ENCODE data around the gene CRHR1. TPM values are rescaled to one million over a fixed set of nuclear protein-coding genes. Genes with fewer than 3 reads are reported as not detected.

CRHR1 gene
- total RNA-seq, 4 donors from 2014 or later, result 1.5 to 24.7 (median 7.4) TPM

- Histone ChIP-seq H3K27ac (no peak overlapping the region), H3K27me3 (no peaks in the 10 kb centered on the region), H3K4me1 (no peaks in the 10 kb centered on the region), H3K4me3 (no peak overlapping the region), H3K36me3 (no peaks in the 10 kb centered on the region), H3K9me3 (no peaks in the 10 kb centered on the region)
- intact Hi-C loops (cut with DNase I; ENCODE audit: low total_unique reads), result no loop called here
- no peak for DNase-seq
- TF ChIP-seq CTCF (IDR thresholded peaks at IDR 0.05) (no peak), POLR2A (IDR thresholded peaks at IDR 0.05) (no peak)
Measured at GRCh38 chr17:45808845-45809244, 24.7 kb downstream of the CRHR1 start.

GRCh38 chr17:45809499-45809898, 25.4 kb downstream of the CRHR1 start:
- Histone ChIP-seq H3K4me1 (no peaks in the 10 kb centered on the region), H3K27me3 (no peaks in the 10 kb centered on the region), H3K9me3 (no peaks in the 10 kb centered on the region), H3K36me3 (no peaks in the 10 kb centered on the region), H3K27ac (no peak overlapping the region), H3K4me3 (no peak overlapping the region)
- intact Hi-C loops (cut with DNase I; ENCODE audit: low total_unique reads), result no loop called here
- no peak for TF ChIP-seq CTCF (IDR thresholded peaks at IDR 0.05)
- TF ChIP-seq POLR2A (IDR thresholded peaks at IDR 0.05), result no peak
- no peak for DNase-seq

GRCh38 chr17:45812102-45812501, 28.0 kb downstream of the CRHR1 start:
- TF ChIP-seq CTCF (IDR thresholded peaks at IDR 0.05), result no peak
- no peak for TF ChIP-seq POLR2A (IDR thresholded peaks at IDR 0.05)
- H3K4me1 ChIP-seq, result no peaks in the 10 kb centered on the region
- DNase-seq, result no peak

GRCh38 chr17:45813048-45813725, 29.1 kb downstream of the CRHR1 start:
- intact Hi-C loops (cut with DNase I; ENCODE audit: low total_unique reads), result no loop called here
- Histone ChIP-seq H3K36me3 (no peaks in the 10 kb centered on the region), H3K4me3 (no peak overlapping the region), H3K27ac (no peak overlapping the region), H3K27me3 (no peaks in the 10 kb centered on the region), H3K9me3 (no peaks in the 10 kb centered on the region), H3K4me1 (no peaks in the 10 kb centered on the region)
- DNase-seq, result no peak
- no peak for TF ChIP-seq CTCF (IDR thresholded peaks at IDR 0.05)
- TF ChIP-seq POLR2A (IDR thresholded peaks at IDR 0.05), result no peak

More at GRCh38 chr17:45812102-45812501, 28.0 kb downstream of the CRHR1 start:
- H3K4me3 ChIP-seq, result no peak overlapping the region
- no peaks in the 10 kb centered on the region for H3K36me3 ChIP-seq
- no peak overlapping the region for H3K27ac ChIP-seq
- H3K9me3 ChIP-seq, result no peaks in the 10 kb centered on the region
- intact Hi-C loops (cut with DNase I; ENCODE audit: low total_unique reads), result no loop called here
- no peaks in the 10 kb centered on the region for H3K27me3 ChIP-seq

- H3K4me1 ChIP-seq, result no peaks in the 10 kb centered on the region
- intact Hi-C loops (cut with DNase I; ENCODE audit: low total_unique reads), result no loop called here
- no peak for DNase-seq
- no peak overlapping the region for H3K4me3 ChIP-seq
- H3K27ac ChIP-seq, result no peak overlapping the region
- no peaks in the 10 kb centered on the region for H3K9me3 ChIP-seq
- no peak for TF ChIP-seq CTCF (IDR thresholded peaks at IDR 0.05)
- no peak for TF ChIP-seq POLR2A (IDR thresholded peaks at IDR 0.05)
- H3K27me3 ChIP-seq, result no peaks in the 10 kb centered on the region
- no peaks in the 10 kb centered on the region for H3K36me3 ChIP-seq
Measured at GRCh38 chr17:45814622-45815606, 30.8 kb downstream of the CRHR1 start.

Data from uterus (tissue), 4 donors.